ENCODE data around the gene SERPINA3.

DNA sequence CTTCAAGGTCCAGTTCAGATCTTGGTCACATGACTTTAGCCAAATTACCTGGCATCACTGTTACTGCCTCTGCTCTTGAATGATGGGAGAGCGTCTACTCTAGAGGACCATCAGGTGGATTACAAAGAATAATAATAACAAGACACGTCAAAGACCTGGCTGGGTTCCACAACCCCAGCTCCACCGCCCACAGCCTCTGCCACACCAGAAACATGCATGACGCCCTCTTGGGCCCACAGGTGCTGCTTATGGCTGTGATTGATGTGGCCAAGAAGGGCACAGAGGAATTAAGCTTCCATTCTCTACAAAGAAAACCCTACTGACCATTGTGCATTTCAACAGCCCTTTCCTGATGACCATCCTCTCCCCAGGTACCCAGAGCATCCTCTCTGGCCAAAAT is 18.2 kb downstream of the SERPINA3 start:
- TF ChIP-seq, protein P1, sequence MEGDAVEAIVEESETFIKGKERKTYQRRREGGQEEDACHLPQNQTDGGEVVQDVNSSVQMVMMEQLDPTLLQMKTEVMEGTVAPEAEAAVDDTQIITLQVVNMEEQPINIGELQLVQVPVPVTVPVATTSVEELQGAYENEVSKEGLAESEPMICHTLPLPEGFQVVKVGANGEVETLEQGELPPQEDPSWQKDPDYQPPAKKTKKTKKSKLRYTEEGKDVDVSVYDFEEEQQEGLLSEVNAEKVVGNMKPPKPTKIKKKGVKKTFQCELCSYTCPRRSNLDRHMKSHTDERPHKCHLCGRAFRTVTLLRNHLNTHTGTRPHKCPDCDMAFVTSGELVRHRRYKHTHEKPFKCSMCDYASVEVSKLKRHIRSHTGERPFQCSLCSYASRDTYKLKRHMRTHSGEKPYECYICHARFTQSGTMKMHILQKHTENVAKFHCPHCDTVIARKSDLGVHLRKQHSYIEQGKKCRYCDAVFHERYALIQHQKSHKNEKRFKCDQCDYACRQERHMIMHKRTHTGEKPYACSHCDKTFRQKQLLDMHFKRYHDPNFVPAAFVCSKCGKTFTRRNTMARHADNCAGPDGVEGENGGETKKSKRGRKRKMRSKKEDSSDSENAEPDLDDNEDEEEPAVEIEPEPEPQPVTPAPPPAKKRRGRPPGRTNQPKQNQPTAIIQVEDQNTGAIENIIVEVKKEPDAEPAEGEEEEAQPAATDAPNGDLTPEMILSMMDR (conservative IDR thresholded peaks at IDR 0.05; ENCODE audit: low read depth, low read length) = no peak
- no peak for TF ChIP-seq EZH2 (IDR thresholded peaks at IDR 0.05; ENCODE audit: low read length, unreplicated experiment)
